HepG2 (cell line): ENCODE measurements around the gene NGEF. TPM values are rescaled to one million over a fixed set of nuclear protein-coding genes. Genes with fewer than 3 reads are reported as not detected.
A peak's percentile ranks its signal among the peaks of the same experiment; 100 is the strongest.

ENCODE experiments used
- CHD2 ChIP-seq: IDR thresholded peaks from 2 replicates; pipeline ENCODE4 v1.6.1; 2011; ENCODE audit warnings: low read depth, low read length, improper control_type of control experiment
- HDAC2 ChIP-seq: sonication (generic); formaldehyde crosslinking; IDR thresholded peaks from 2 replicates; pipeline ENCODE4 v1.4.0; 2020; ENCODE audit warnings: missing genetic modification reagents
- HOXA5 ChIP-seq: sonication (generic); formaldehyde crosslinking; IDR thresholded peaks from 2 replicates; pipeline ENCODE4 v1.4.0; 2020; ENCODE audit warnings: missing genetic modification reagents
- ISL2 ChIP-seq: sonication (generic); formaldehyde crosslinking; IDR thresholded peaks from 2 replicates; pipeline ENCODE4 v1.5.0; 2020; ENCODE audit warnings: missing genetic modification reagents
- LBX2 ChIP-seq: sonication (generic); formaldehyde crosslinking; IDR thresholded peaks from 2 replicates; pipeline ENCODE4 v1.5.0; 2020; ENCODE audit warnings: missing genetic modification reagents, mild to moderate bottlenecking, borderline replicate concordance
- MED1 ChIP-seq: sonication (generic); formaldehyde crosslinking; IDR thresholded peaks from 2 replicates; pipeline ENCODE4 v1.4.0; 2020; ENCODE audit warnings: missing genetic modification reagents
- MXI1 ChIP-seq: IDR thresholded peaks from 3 replicates; pipeline ENCODE4 v1.6.1; 2012; ENCODE audit warnings: low read depth, low read length, inconsistent platforms, borderline replicate concordance
- NFE2L2 ChIP-seq: fragments of 150-350 bp; IDR thresholded peaks from 2 replicates; pipeline ENCODE4 v1.6.1; 2014; ENCODE audit warnings: low read length
- NFKB2 ChIP-seq: sonication (generic); formaldehyde crosslinking; IDR thresholded peaks from 2 replicates; pipeline ENCODE4 v1.4.0; 2020; ENCODE audit warnings: missing genetic modification reagents, borderline replicate concordance
- RARG ChIP-seq: sonication (generic); formaldehyde crosslinking; IDR thresholded peaks from 2 replicates; pipeline ENCODE4 v1.4.0; 2020; ENCODE audit warnings: low read depth, mild to moderate bottlenecking, missing genetic modification reagents
- RBM39 ChIP-seq: fragments of 200-400 bp; formaldehyde crosslinking; IDR thresholded peaks from one replicate; pipeline ENCODE4 v1.6.1; 2018; ENCODE audit warnings: antibody characterized with exemption, mild to moderate bottlenecking, low read depth, low read length; ENCODE audit not compliant: poor library complexity, severe bottlenecking
- SP4 ChIP-seq: sonication (generic); formaldehyde crosslinking; IDR thresholded peaks from 2 replicates; pipeline ENCODE4 v1.8.1; 2023; ENCODE audit warnings: mild to moderate bottlenecking, missing genetic modification reagents
- ZBTB1 ChIP-seq: sonication (generic); formaldehyde crosslinking; IDR thresholded peaks from 2 replicates; pipeline ENCODE4 v1.4.0; 2020; ENCODE audit warnings: missing genetic modification reagents, borderline replicate concordance
- ZFAT ChIP-seq: sonication (generic); formaldehyde crosslinking; conservative IDR thresholded peaks from 2 replicates; pipeline ENCODE4 v1.8.1; 2023; ENCODE audit warnings: missing genetic modification reagents, inconsistent platforms
- ZNF101 ChIP-seq: sonication (generic); formaldehyde crosslinking; IDR thresholded peaks from 2 replicates; pipeline ENCODE4 v1.4.0; 2020; ENCODE audit warnings: mild to moderate bottlenecking, low read depth, missing genetic modification reagents, borderline replicate concordance
- ZNF230 ChIP-seq: sonication (generic); formaldehyde crosslinking; IDR thresholded peaks from 2 replicates; pipeline ENCODE4 v1.4.0; 2020; ENCODE audit warnings: mild to moderate bottlenecking, missing genetic modification reagents
- ZNF296 ChIP-seq: sonication (generic); formaldehyde crosslinking; conservative IDR thresholded peaks from 2 replicates; pipeline ENCODE4 v1.5.0; 2020; ENCODE audit warnings: mild to moderate bottlenecking, missing genetic modification reagents
- ZNF317 ChIP-seq: sonication (generic); formaldehyde crosslinking; IDR thresholded peaks from 2 replicates; pipeline ENCODE4 v1.5.0; 2020; ENCODE audit warnings: mild to moderate bottlenecking, missing genetic modification reagents
- ZNF512B ChIP-seq: sonication (generic); formaldehyde crosslinking; IDR thresholded peaks from 2 replicates; pipeline ENCODE4 v1.5.1; 2020; ENCODE audit warnings: missing genetic modification reagents, mild to moderate bottlenecking, borderline replicate concordance
- ZNF616 ChIP-seq: sonication (generic); formaldehyde crosslinking; IDR thresholded peaks from 2 replicates; pipeline ENCODE4 v1.5.0; 2020; ENCODE audit warnings: low read depth, mild to moderate bottlenecking, missing genetic modification reagents
- ZNF784 ChIP-seq: sonication (generic); formaldehyde crosslinking; IDR thresholded peaks from 2 replicates; pipeline ENCODE4 v1.5.1; 2020; ENCODE audit warnings: missing genetic modification reagents, mild to moderate bottlenecking, borderline replicate concordance
- polyA plus RNA-seq, 8 experiments: library from polyadenylated mRNA; depleted of rRNA in 3 of 8; stranded (reverse) in 7 of 8; unstranded in 1 of 8; fragments of >200 nt; fragmentation: Illumina TruSeq in 4 of 8; extraction: Trizol in 4 of 8; gene quantifications; 2 replicates each; pipeline versions ENCODE4 v1.2.1 to v1.2.3, GENCODE V29; 2011 to 2016; ENCODE audit warnings: low read depth in 4 of 8, missing spikeins in 1 of 8, mixed read lengths in 1 of 8; ENCODE audit not compliant: insufficient read depth in 1 of 8
- total RNA-seq, 5 experiments: library from RNA; depleted of rRNA; stranded (reverse); fragments of >200 nt; fragmentation: Illumina TruSeq; extraction: Trizol; gene quantifications; 2 replicates each; pipeline ENCODE4 v1.2.3, GENCODE V29; 2016; ENCODE audit warnings: low read depth in 1 of 5
- TF ChIP-seq, protein P1 (sequence below): sonication (generic); formaldehyde crosslinking; IDR thresholded peaks from 2 replicates; pipeline ENCODE4 v1.8.0; 2022; ENCODE audit warnings: mild to moderate bottlenecking, missing genetic modification reagents; ENCODE audit not compliant: insufficient replicate concordance

NGEF gene
- total and polyA plus RNA-seq, 2 of the 13 experiments (the other 11 are each of a cell fraction or from before 2014, with no cell fraction given) = 14.4 to 36.9 TPM

- peak; percentile 82; the same call in 1 of the 2 replicates for TF ChIP-seq ZNF784 (CRISPR knock-in tag)
- TF ChIP-seq SP4 (CRISPR knock-in tag) = peak; percentile 78
- no peak for TF ChIP-seq ZNF230 (CRISPR knock-in tag)
- TF ChIP-seq HOXA5 (CRISPR knock-in tag) = no peak
- TF ChIP-seq LBX2 (CRISPR knock-in tag) = 0 out of 2 replicates have a peak, but pooled peaks have one; percentile 11
- no peak for TF ChIP-seq ZNF317 (CRISPR knock-in tag)
- 0 out of 2 replicates have a peak, but pooled peaks have one; percentile 5 for TF ChIP-seq MED1
- no peak for TF ChIP-seq ZNF296 (CRISPR knock-in tag)
- TF ChIP-seq RARG (CRISPR knock-in tag) = no peak
- TF ChIP-seq ZBTB1 = no peak
- TF ChIP-seq NFKB2 (CRISPR knock-in tag) = no peak
- TF ChIP-seq NFE2L2 = no peak
- TF ChIP-seq ZNF101 (CRISPR knock-in tag) = no peak
- peak; percentile 38 for TF ChIP-seq RBM39
- TF ChIP-seq HDAC2 (CRISPR knock-in tag) = no peak
- no peak for TF ChIP-seq ZNF512B (CRISPR knock-in tag)
- no peak for TF ChIP-seq ISL2 (CRISPR knock-in tag)
- peak; percentile 36; the same call in 1 of the 3 replicates for TF ChIP-seq MXI1
- peak; percentile 60; the same call in 1 of the 2 replicates for TF ChIP-seq ZNF616 (CRISPR knock-in tag)
- 0 out of 2 replicates have a peak, but pooled peaks have one; percentile 8 for TF ChIP-seq ZFAT
- no peak; the same call in 1 of the 2 replicates for TF ChIP-seq CHD2
- TF ChIP-seq, protein P1, sequence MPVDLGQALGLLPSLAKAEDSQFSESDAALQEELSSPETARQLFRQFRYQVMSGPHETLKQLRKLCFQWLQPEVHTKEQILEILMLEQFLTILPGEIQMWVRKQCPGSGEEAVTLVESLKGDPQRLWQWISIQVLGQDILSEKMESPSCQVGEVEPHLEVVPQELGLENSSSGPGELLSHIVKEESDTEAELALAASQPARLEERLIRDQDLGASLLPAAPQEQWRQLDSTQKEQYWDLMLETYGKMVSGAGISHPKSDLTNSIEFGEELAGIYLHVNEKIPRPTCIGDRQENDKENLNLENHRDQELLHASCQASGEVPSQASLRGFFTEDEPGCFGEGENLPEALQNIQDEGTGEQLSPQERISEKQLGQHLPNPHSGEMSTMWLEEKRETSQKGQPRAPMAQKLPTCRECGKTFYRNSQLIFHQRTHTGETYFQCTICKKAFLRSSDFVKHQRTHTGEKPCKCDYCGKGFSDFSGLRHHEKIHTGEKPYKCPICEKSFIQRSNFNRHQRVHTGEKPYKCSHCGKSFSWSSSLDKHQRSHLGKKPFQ (CRISPR knock-in tag) = no peak
These were observed 136.7 kb downstream of the NGEF start (continued) for GRCh38 chr2:232876161-232876977.
